SK-N-SH treated with all-trans-retinoic acid at 6 μM for 48 hours (cell line): ENCODE measurements around the gene IKZF5.

Source experiments
- ATAC-seq: fragments of 200-7000 bp; cut with Tn5 transposase; 3 replicates; pipeline ENCODE4 v1.9.1; 2020; ENCODE audit warnings: mild to moderate bottlenecking, moderate library complexity
- BACH2 ChIP-seq: fragments of 250-450 bp; sonication (Bioruptor Pico); IDR thresholded peaks from 2 replicates; pipeline ENCODE4 v1.9.0; 2021; ENCODE audit warnings: mild to moderate bottlenecking, borderline replicate concordance
- GLIS3 ChIP-seq: fragments of 250-450 bp; sonication (Bioruptor Pico); IDR thresholded peaks from 2 replicates; pipeline ENCODE4 v1.5.0; 2020; ENCODE audit warnings: mild to moderate bottlenecking, moderate library complexity
- ISL1 ChIP-seq: fragments of 250-450 bp; sonication (Bioruptor Pico); IDR thresholded peaks from 2 replicates; pipeline ENCODE4 v2.1.2; 2022; ENCODE audit warnings: mild to moderate bottlenecking, moderate library complexity
- PPARA ChIP-seq: fragments of 250-450 bp; sonication (Bioruptor Pico); IDR thresholded peaks from 2 replicates; pipeline ENCODE4 v1.5.0; 2020; ENCODE audit warnings: mild to moderate bottlenecking, borderline replicate concordance
- SNAI2 ChIP-seq: fragments of 250-450 bp; sonication (Bioruptor Pico); IDR thresholded peaks from 2 replicates; pipeline ENCODE4 v1.5.0; 2020; ENCODE audit warnings: mild to moderate bottlenecking, moderate library complexity
- TCF4 ChIP-seq: fragments of 250-450 bp; sonication (Bioruptor Pico); IDR thresholded peaks from 2 replicates; pipeline ENCODE4 v1.8.0; 2021; ENCODE audit warnings: mild to moderate bottlenecking, moderate library complexity, borderline replicate concordance
- ZNF565 ChIP-seq: fragments of 450-650 bp; formaldehyde crosslinking; conservative IDR thresholded peaks from 2 replicates; pipeline ENCODE4 v1.5.0; 2020; ENCODE audit warnings: low read depth, mild to moderate bottlenecking, moderate library complexity
- ZNF8 ChIP-seq: fragments of 450-650 bp; formaldehyde crosslinking; IDR thresholded peaks from 2 replicates; pipeline ENCODE4 v1.5.0; 2020; ENCODE audit warnings: mild to moderate bottlenecking, moderate library complexity
- TF ChIP-seq, protein P1 (sequence below): fragments of 250-450 bp; sonication (Bioruptor Pico); IDR thresholded peaks from 2 replicates; pipeline ENCODE4 v1.8.0; 2020; ENCODE audit warnings: mild to moderate bottlenecking, moderate library complexity, borderline replicate concordance
- TF ChIP-seq, protein P2 (sequence below): fragments of 250-450 bp; sonication (Bioruptor Pico); IDR thresholded peaks from 2 replicates; pipeline ENCODE4 v1.5.1; 2020; ENCODE audit warnings: low read depth, mild to moderate bottlenecking, moderate library complexity
- TF ChIP-seq, protein P3 (sequence below): fragments of 250-450 bp; sonication (Bioruptor Pico); IDR thresholded peaks from 2 replicates; pipeline ENCODE4 v1.5.0; 2020; ENCODE audit warnings: mild to moderate bottlenecking, moderate library complexity

IKZF5 gene

DNA sequence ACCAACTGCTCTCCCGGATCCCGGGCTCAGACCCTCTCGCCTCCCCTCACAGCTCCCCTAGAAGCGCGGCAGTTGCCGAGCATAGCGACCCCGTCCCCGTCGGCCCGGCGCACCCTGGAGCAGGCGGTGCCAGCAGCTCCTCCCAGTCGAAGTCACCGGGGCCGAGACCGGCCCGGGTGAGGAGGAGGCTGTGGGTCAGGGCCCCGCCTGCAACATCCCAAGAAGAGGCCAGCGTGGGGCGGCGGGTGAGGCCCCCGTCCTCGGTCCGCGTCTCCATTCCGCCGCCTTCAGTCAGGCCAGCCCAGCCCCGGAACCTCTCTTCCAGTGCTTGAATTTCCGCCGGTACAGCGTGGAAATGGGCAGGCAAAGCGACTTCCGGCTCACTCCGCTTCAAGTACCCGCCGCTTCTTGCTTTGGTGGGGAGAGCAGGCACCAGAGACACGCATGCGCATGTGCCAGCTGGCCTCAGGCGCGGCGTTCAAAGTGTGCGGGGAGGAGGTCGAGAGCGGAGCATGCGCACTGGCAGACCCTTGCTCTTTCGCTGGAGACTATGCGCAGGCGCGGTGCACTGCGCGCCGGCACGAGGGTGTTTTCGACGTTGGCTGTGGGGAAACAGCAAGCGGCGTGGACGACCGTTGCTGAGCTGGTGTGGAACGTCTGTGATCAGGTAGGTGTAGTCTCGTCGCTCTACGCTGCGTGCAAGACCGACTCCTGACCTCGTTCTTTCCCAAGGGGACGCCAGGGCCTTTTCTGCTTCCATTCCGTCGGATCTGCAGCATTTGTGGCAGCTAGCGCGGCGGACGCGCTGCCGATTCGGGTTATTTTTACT, 54.5 kb downstream of the IKZF5 start, which contains the start of gene C10orf88:
Gene C10orf88, minus strand, starts transcription at position 326 of the 829 bp plus-strand sequence. Its CDS starts 49 bp downstream, at position 277.
- TF ChIP-seq, protein P1, sequence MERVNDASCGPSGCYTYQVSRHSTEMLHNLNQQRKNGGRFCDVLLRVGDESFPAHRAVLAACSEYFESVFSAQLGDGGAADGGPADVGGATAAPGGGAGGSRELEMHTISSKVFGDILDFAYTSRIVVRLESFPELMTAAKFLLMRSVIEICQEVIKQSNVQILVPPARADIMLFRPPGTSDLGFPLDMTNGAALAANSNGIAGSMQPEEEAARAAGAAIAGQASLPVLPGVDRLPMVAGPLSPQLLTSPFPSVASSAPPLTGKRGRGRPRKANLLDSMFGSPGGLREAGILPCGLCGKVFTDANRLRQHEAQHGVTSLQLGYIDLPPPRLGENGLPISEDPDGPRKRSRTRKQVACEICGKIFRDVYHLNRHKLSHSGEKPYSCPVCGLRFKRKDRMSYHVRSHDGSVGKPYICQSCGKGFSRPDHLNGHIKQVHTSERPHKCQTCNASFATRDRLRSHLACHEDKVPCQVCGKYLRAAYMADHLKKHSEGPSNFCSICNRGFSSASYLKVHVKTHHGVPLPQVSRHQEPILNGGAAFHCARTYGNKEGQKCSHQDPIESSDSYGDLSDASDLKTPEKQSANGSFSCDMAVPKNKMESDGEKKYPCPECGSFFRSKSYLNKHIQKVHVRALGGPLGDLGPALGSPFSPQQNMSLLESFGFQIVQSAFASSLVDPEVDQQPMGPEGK = peak; percentile 55; the same call in 1 of the 2 replicates
- TF ChIP-seq PPARA (CRISPR knock-in tag) (no peak), SNAI2 (CRISPR knock-in tag) (peak; percentile 50; the same call in 1 of the 2 replicates), ZNF8 (CRISPR knock-in tag) (0 out of 2 replicates have a peak, but pooled peaks have one; percentile 21)
- ATAC-seq = peak; percentile 100

DNA sequence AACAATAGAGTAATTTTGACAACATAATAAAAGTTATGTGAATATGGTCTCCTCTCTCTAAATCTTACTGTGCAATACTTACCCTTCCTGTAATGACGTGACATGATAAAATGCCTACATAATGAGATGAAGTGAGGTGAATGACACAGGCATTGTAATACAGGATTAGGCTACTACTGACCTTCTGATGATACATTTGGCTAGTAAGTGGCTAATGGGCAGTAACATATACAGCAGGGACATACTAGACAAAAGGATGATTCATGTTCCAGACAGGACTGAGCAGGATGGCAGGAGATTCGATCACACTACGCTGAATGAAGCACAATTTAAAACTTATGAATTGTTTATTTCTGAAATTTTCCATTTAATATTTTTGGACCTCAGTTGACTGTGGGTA, 59.3 kb downstream of the IKZF5 start:
- no peak for ATAC-seq
- TF ChIP-seq ZNF8 (CRISPR knock-in tag) (no peak), TCF4 (CRISPR knock-in tag) (no peak), GLIS3 (CRISPR knock-in tag) (no peak), ISL1 (CRISPR knock-in tag) (no peak), ZNF565 (no peak), BACH2 (CRISPR knock-in tag) (no peak)
- TF ChIP-seq, protein P2, sequence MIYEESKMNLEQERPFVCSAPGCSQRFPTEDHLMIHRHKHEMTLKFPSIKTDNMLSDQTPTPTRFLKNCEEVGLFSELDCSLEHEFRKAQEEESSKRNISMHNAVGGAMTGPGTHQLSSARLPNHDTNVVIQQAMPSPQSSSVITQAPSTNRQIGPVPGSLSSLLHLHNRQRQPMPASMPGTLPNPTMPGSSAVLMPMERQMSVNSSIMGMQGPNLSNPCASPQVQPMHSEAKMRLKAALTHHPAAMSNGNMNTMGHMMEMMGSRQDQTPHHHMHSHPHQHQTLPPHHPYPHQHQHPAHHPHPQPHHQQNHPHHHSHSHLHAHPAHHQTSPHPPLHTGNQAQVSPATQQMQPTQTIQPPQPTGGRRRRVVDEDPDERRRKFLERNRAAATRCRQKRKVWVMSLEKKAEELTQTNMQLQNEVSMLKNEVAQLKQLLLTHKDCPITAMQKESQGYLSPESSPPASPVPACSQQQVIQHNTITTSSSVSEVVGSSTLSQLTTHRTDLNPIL = no peak
- TF ChIP-seq, protein P3, sequence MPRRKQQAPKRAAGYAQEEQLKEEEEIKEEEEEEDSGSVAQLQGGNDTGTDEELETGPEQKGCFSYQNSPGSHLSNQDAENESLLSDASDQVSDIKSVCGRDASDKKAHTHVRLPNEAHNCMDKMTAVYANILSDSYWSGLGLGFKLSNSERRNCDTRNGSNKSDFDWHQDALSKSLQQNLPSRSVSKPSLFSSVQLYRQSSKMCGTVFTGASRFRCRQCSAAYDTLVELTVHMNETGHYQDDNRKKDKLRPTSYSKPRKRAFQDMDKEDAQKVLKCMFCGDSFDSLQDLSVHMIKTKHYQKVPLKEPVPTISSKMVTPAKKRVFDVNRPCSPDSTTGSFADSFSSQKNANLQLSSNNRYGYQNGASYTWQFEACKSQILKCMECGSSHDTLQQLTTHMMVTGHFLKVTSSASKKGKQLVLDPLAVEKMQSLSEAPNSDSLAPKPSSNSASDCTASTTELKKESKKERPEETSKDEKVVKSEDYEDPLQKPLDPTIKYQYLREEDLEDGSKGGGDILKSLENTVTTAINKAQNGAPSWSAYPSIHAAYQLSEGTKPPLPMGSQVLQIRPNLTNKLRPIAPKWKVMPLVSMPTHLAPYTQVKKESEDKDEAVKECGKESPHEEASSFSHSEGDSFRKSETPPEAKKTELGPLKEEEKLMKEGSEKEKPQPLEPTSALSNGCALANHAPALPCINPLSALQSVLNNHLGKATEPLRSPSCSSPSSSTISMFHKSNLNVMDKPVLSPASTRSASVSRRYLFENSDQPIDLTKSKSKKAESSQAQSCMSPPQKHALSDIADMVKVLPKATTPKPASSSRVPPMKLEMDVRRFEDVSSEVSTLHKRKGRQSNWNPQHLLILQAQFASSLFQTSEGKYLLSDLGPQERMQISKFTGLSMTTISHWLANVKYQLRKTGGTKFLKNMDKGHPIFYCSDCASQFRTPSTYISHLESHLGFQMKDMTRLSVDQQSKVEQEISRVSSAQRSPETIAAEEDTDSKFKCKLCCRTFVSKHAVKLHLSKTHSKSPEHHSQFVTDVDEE = no peak
